NB4 (cell line): ENCODE results near the gene CPN2.

Experiments used
- DNase-seq: peaks from one replicate; pipeline ENCODE4 v3.0.0; 2010; ENCODE audit warnings: low read depth
- H3K4me3 ChIP-seq: one replicate; pipeline ENCODE4 v1.5.1; 2011; ENCODE audit warnings: mild to moderate bottlenecking, low read depth, low read length, moderate library complexity
- CTCF ChIP-seq: IDR thresholded peaks from one replicate; pipeline ENCODE4 v1.5.1; 2012; ENCODE audit warnings: low read depth, low read length
- MAX ChIP-seq: IDR thresholded peaks from 2 replicates; pipeline ENCODE4 v1.6.1; 2011; ENCODE audit warnings: low read depth, low read length
- MYC ChIP-seq: IDR thresholded peaks from 2 replicates; pipeline ENCODE4 v1.6.1; 2011; ENCODE audit warnings: low read depth, low read length
- POLR2A ChIP-seq: IDR thresholded peaks from 2 replicates; pipeline ENCODE4 v1.6.1; 2011; ENCODE audit warnings: mild to moderate bottlenecking; ENCODE audit not compliant: insufficient read length; ENCODE audit errors: extremely low read depth

Gene CPN2

GRCh38 chr3:194326968-194327217 is 24.2 kb downstream of the CPN2 start:
- no peak for TF ChIP-seq MAX
- TF ChIP-seq MYC, result no peak
- no peak for TF ChIP-seq CTCF
- TF ChIP-seq POLR2A, result no peak
- no peak for DNase-seq

GRCh38 chr3:194326192-194326967 is 24.7 kb downstream of the CPN2 start:
- H3K4me3 ChIP-seq, result no peak overlapping the region
- no peak for TF ChIP-seq MAX
- TF ChIP-seq CTCF, result no peak
- TF ChIP-seq MYC, result no peak
- no peak for TF ChIP-seq POLR2A
- no peak for DNase-seq

More at GRCh38 chr3:194326968-194327217, 24.2 kb downstream of the CPN2 start:
- no peak overlapping the region for H3K4me3 ChIP-seq

GRCh38 chr3:194325424-194326153 is 25.5 kb downstream of the CPN2 start:
- no peak for DNase-seq
- TF ChIP-seq POLR2A (no peak), CTCF (no peak), MYC (no peak), MAX (no peak)
- H3K4me3 ChIP-seq, result no peak overlapping the region

GRCh38 chr3:194324823-194325327 is 26.3 kb downstream of the CPN2 start:
- DNase-seq, result no peak
- TF ChIP-seq POLR2A, result no peak
- no peak for TF ChIP-seq CTCF
- TF ChIP-seq MYC, result no peak
- TF ChIP-seq MAX, result no peak
- no peak overlapping the region for H3K4me3 ChIP-seq

GRCh38 chr3:194323785-194324735 is 27.1 kb downstream of the CPN2 start:
- no peak overlapping the region for H3K4me3 ChIP-seq

More at GRCh38 chr3:194323785-194324735, 27.1 kb downstream of the CPN2 start:
- TF ChIP-seq POLR2A (no peak), MAX (no peak)
- DNase-seq, result peak; percentile 25
